ENCODE data around the gene GAS1. TPM values are rescaled to one million over a fixed set of nuclear protein-coding genes. Genes with fewer than 3 reads are reported as not detected.
A peak's percentile ranks its signal among the peaks of the same experiment; 100 is the strongest.

Gene GAS1
- 10 to 100 TPM in 1 of 3 donors, 1 to 10 TPM in 2; 2.2 to 57.3 (median 4.2) TPM for total RNA-seq
- long read RNA-seq, donor 1, transcript GAS1-201 (1 exons, 2,827 nt): major isoform, 176 of 176 reads
- long read RNA-seq, donor 1, partial matches to known transcripts: 0 of 176 reads
- long read RNA-seq, donor 1, other reads (novel, unspliced or antisense): 0 of 176 reads
- long read RNA-seq, donor 2: 0 reads

DNA sequence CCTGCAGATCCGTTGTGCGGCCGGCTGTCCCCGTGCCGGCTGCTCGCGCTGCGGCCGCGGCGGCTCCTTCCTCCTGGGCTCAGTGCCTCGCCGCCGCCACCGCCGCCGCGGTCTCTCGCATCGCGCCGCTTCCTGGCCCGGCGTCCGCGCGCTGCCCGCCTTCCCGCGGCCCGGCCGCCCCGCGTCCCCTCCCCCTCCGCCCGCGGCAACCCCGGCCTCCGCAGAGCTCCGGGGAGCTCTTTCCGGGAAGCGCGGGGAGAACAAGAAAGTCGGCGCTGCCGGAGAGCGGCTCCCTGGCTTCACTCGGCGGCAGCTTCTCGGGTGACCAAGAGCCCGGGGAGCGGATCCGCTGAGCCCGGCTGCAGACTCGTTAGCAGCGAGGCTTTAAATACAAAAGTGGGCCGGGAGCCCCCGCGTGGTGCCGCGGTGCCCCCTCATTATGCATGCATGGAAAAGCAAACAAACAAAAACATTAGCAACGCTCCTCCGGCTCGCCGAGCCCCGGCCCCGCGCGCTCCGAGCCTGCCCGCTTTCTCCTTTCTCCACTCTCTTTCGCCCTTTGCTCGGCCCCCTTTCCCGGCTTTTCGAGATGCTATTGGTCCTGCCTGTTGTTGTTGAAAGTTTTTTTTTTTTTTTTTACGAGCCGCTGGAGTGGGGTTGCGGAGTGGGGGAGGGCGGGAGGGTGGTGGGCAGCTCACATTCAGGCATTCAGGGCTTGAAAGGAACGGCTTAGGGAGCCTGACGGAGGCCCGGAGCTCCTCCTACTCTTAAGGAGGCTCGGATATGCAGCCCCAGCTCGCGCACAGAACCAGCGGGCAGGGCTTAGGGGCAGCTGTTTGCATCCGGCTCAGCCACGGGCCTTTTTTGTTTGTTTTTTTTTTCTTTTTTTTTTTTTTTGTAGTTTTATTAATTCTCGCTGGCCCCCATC is at the start of gene GAS1:
GAS1 (minus strand) TSS at position 361 of the 928 bp plus-strand sequence. CDS start 727 bp downstream, outside the sequence.
- H3K36me3 ChIP-seq (ENCODE audit: low read depth): no peaks in the 10 kb centered on the region
- intact Hi-C loops (cut with DNase I, micrococcal nuclease): no loop called here
- H3K4me1 ChIP-seq (ENCODE audit: low read depth): peaks cover 15% of the 10 kb centered on the region
- DNase-seq: peak; percentile 74 to 88 (median 80)
- peak within 1 kb of the TSS; percentile 44 for H3K4me3 ChIP-seq
- H3K9me3 ChIP-seq: no peaks in the 10 kb centered on the region
- TF ChIP-seq, protein P1, sequence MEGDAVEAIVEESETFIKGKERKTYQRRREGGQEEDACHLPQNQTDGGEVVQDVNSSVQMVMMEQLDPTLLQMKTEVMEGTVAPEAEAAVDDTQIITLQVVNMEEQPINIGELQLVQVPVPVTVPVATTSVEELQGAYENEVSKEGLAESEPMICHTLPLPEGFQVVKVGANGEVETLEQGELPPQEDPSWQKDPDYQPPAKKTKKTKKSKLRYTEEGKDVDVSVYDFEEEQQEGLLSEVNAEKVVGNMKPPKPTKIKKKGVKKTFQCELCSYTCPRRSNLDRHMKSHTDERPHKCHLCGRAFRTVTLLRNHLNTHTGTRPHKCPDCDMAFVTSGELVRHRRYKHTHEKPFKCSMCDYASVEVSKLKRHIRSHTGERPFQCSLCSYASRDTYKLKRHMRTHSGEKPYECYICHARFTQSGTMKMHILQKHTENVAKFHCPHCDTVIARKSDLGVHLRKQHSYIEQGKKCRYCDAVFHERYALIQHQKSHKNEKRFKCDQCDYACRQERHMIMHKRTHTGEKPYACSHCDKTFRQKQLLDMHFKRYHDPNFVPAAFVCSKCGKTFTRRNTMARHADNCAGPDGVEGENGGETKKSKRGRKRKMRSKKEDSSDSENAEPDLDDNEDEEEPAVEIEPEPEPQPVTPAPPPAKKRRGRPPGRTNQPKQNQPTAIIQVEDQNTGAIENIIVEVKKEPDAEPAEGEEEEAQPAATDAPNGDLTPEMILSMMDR (IDR thresholded peaks at IDR 0.05): no peak
- peak; percentile 83 for ATAC-seq

GRCh38 chr9:86994231-86994630 is 46.9 kb upstream of the GAS1 start:
- intact Hi-C loops (cut with DNase I, micrococcal nuclease): no loop called here
- no peaks in the 10 kb centered on the region for H3K9me3 ChIP-seq
- ATAC-seq (no peak), DNase-seq (no peak)
- H3K4me1 ChIP-seq (ENCODE audit: low read depth): no peaks in the 10 kb centered on the region
- no peak overlapping the region for H3K4me3 ChIP-seq
- TF ChIP-seq, protein P1 (IDR thresholded peaks at IDR 0.05): no peak
- H3K36me3 ChIP-seq (ENCODE audit: low read depth): no peaks in the 10 kb centered on the region

GRCh38 chr9:86993830-86994229 is 46.5 kb upstream of the GAS1 start:
- intact Hi-C loops (cut with DNase I, micrococcal nuclease): no loop called here
- no peak overlapping the region for H3K4me3 ChIP-seq
- DNase-seq (no peak), ATAC-seq (no peak)
- TF ChIP-seq, protein P1 (IDR thresholded peaks at IDR 0.05): no peak
- H3K36me3 ChIP-seq (ENCODE audit: low read depth): no peaks in the 10 kb centered on the region
- H3K9me3 ChIP-seq: no peaks in the 10 kb centered on the region
- H3K4me1 ChIP-seq (ENCODE audit: low read depth): no peaks in the 10 kb centered on the region

- ATAC-seq: no peak
Observed at GRCh38 chr9:86991077-86991476, 43.8 kb upstream of the GAS1 start.

GRCh38 chr9:86990290-86990689 is 43.0 kb upstream of the GAS1 start:
- Histone ChIP-seq H3K9me3 (no peaks in the 10 kb centered on the region), H3K4me3 (no peak overlapping the region), H3K4me1 (ENCODE audit: low read depth) (no peaks in the 10 kb centered on the region), H3K36me3 (ENCODE audit: low read depth) (no peaks in the 10 kb centered on the region)
- DNase-seq (no peak), ATAC-seq (no peak)
- intact Hi-C loops (cut with DNase I, micrococcal nuclease): no loop called here
- TF ChIP-seq, protein P1 (IDR thresholded peaks at IDR 0.05): no peak

More at GRCh38 chr9:86991077-86991476, 43.8 kb upstream of the GAS1 start:
- H3K9me3 ChIP-seq: no peaks in the 10 kb centered on the region
- no peak for DNase-seq
- H3K4me3 ChIP-seq: no peak overlapping the region
- intact Hi-C loops (cut with DNase I, micrococcal nuclease): no loop called here
- no peaks in the 10 kb centered on the region for H3K36me3 ChIP-seq (ENCODE audit: low read depth)
- no peaks in the 10 kb centered on the region for H3K4me1 ChIP-seq (ENCODE audit: low read depth)
- TF ChIP-seq, protein P1 (IDR thresholded peaks at IDR 0.05): no peak

Measured in mucosa of descending colon (tissue), 3 donors.